KG1 (cell line): ENCODE measurements around the gene CRYL1.

Experiments used
- DNase-seq: peaks from one replicate; lab custom pipeline; 2025; lab: John Stamatoyannopoulos, UW

CRYL1 gene

GRCh38 chr13:20397896-20398295, 127.8 kb downstream of the CRYL1 start:
- DNase-seq: no peak

- DNase-seq: no peak
These were observed 130.4 kb downstream of the CRYL1 start for GRCh38 chr13:20395061-20395916.

- DNase-seq: no peak
These were observed 131.2 kb downstream of the CRYL1 start for GRCh38 chr13:20394506-20394905.

GRCh38 chr13:20394169-20394501, 131.5 kb downstream of the CRYL1 start:
- DNase-seq: no peak

GRCh38 chr13:20393273-20394168, 132.1 kb downstream of the CRYL1 start:
- no peak for DNase-seq

GRCh38 chr13:20392530-20392929, 133.1 kb downstream of the CRYL1 start:
- DNase-seq: no peak

- DNase-seq: no peak
These were observed 133.8 kb downstream of the CRYL1 start for GRCh38 chr13:20391597-20392452.

- DNase-seq: no peak
These were observed 135.0 kb downstream of the CRYL1 start for GRCh38 chr13:20390526-20391175.

GRCh38 chr13:20389696-20390525, 135.7 kb downstream of the CRYL1 start:
- DNase-seq: no peak

GRCh38 chr13:20388184-20388583, 137.5 kb downstream of the CRYL1 start:
- DNase-seq: no peak

GRCh38 chr13:20387441-20387971, 138.2 kb downstream of the CRYL1 start:
- peak; percentile 34 for DNase-seq

GRCh38 chr13:20387006-20387405, 138.7 kb downstream of the CRYL1 start:
- no peak for DNase-seq

- DNase-seq: no peak
These were observed 142.6 kb downstream of the CRYL1 start for GRCh38 chr13:20383058-20383457.

GRCh38 chr13:20381401-20381800, 144.3 kb downstream of the CRYL1 start:
- DNase-seq: no peak

GRCh38 chr13:20378721-20379120, 146.9 kb downstream of the CRYL1 start:
- no peak for DNase-seq

GRCh38 chr13:20377720-20378119, 147.9 kb downstream of the CRYL1 start:
- no peak for DNase-seq

GRCh38 chr13:20375871-20376270, 149.8 kb downstream of the CRYL1 start:
- DNase-seq: no peak

GRCh38 chr13:20373861-20374260, 151.8 kb downstream of the CRYL1 start:
- DNase-seq: no peak

- no peak for DNase-seq
These were observed 153.8 kb downstream of the CRYL1 start for GRCh38 chr13:20371825-20372224.

GRCh38 chr13:20370815-20371421, 154.7 kb downstream of the CRYL1 start:
- DNase-seq: no peak
